ENCODE results near the gene TTN. TPM values are rescaled to one million over a fixed set of nuclear protein-coding genes. Genes with fewer than 3 reads are reported as not detected.

The TTN gene
- total and polyA plus RNA-seq, 10 of the 15 experiments (the other 5 are each of a cell fraction or from before 2014, with no cell fraction given), result 0.15 to 9.0 (median 1.8) TPM

- FAIRE-seq (peak; percentile 87), ATAC-seq (peak; percentile 91), DNase-seq (ENCODE audit: low read depth, low spot score) (peak; percentile 96)
- intact Hi-C loops (cut with micrococcal nuclease; ENCODE audit: unreplicated experiment), result loop anchor here (1.0 to 5.0 kb wide), 2 partner anchors 51 to 128 kb away; no protein-coding TSS in a partner anchor
- Histone ChIP-seq H2AFZ (ENCODE audit: control insufficient read depth, low read depth, low read length) (peak overlapping the region; percentile 64), H4K20me1 (ENCODE audit: control insufficient read depth, insufficient read depth) (no peaks in the 10 kb centered on the region), H3K4me2 (ENCODE audit: control insufficient read depth, insufficient read depth) (peak overlapping the region; percentile 94), H3K9ac (ENCODE audit: control insufficient read depth, insufficient read depth, low read length) (peak overlapping the region; percentile 72), H3K79me2 (ENCODE audit: control insufficient read depth, insufficient read depth, low read length) (peaks cover 58% of the 10 kb centered on the region), H3K36me3 (ENCODE audit: control insufficient read depth in 2 of 2, insufficient read depth in 2 of 2, low read length in 1 of 2) (peaks cover 3 to 15% of the 10 kb centered on the region in 2 experiments), H3K9me3 (replicated peaks; ENCODE audit: control insufficient read depth, insufficient read depth, low read length) (no peaks in the 10 kb centered on the region; the same call in 2 of the 3 replicates), H3K4me3 (peak overlapping the region; percentile 54), H3K27me3 (replicated peaks in 1 of 2; ENCODE audit: control insufficient read depth in 2 of 2, insufficient read depth in 2 of 2, low read length in 1 of 2) (no peaks in the 10 kb centered on the region), H3K27ac (ENCODE audit: control insufficient read depth, insufficient read depth) (peak overlapping the region; percentile 84), H3K4me1 (ENCODE audit: control insufficient read depth, insufficient read depth, low read length) (peaks cover 33% of the 10 kb centered on the region)
- BruUV-seq (replicated peaks), result no TSS peak
- ChIA-PET CTCF (interaction anchor here (0.7 to 2.2 kb wide), 5 partner anchors 14 to 418 kb away, joined by 3 to 11 read pairs (median 4); partner anchors contain the start of gene RBM45), SMC1A (ENCODE audit: uncharacterized antibody, unreplicated experiment) (interaction anchor here (0.9 to 2.4 kb wide), 12 partner anchors 11 to 126 kb away, joined by 3 to 18 read pairs (median 3); partner anchors contain the start of gene FKBP7), RAD21 (ENCODE audit: unreplicated experiment) (interaction anchor here (1.0 to 4.8 kb wide), 4 partner anchors 49 to 125 kb away, joined by 3 to 29 read pairs (median 6); no protein-coding TSS in a partner anchor), POLR2A (interaction anchor here (0.8 to 1.4 kb wide), 5 partner anchors 9 to 49 kb away, joined by 3 to 6 read pairs (median 3); no protein-coding TSS in a partner anchor)
- in situ Hi-C loops (cut with MboI), result no loop called here
- WGBS (ENCODE audit: insufficient coverage, insufficient replicate concordance, low lambda C conversion rate, missing lambda C conversion rate), result 0% methylated on average over 8 of the region's 8 CpGs
- TF ChIP-seq, protein P1, sequence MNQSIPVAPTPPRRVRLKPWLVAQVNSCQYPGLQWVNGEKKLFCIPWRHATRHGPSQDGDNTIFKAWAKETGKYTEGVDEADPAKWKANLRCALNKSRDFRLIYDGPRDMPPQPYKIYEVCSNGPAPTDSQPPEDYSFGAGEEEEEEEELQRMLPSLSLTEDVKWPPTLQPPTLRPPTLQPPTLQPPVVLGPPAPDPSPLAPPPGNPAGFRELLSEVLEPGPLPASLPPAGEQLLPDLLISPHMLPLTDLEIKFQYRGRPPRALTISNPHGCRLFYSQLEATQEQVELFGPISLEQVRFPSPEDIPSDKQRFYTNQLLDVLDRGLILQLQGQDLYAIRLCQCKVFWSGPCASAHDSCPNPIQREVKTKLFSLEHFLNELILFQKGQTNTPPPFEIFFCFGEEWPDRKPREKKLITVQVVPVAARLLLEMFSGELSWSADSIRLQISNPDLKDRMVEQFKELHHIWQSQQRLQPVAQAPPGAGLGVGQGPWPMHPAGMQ (IDR thresholded peaks at IDR 0.05; ENCODE audit: borderline replicate concordance), result peak; percentile 70; the same call in 1 of the 2 replicates
- peak; percentile 97 to 99 for TF ChIP-seq IKZF2 (IDR thresholded peaks at IDR 0.05)
- peak; percentile 74; the same call in 1 of the 2 replicates for TF ChIP-seq SIN3A (IDR thresholded peaks at IDR 0.05; ENCODE audit: low read depth, low read length)
- TF ChIP-seq RFX5 (IDR thresholded peaks at IDR 0.05; ENCODE audit: low read depth, low read length), result no peak
- no peak for TF ChIP-seq BCLAF1 (IDR thresholded peaks at IDR 0.05)
- no peak for TF ChIP-seq ZZZ3 (IDR thresholded peaks at IDR 0.05; ENCODE audit: control insufficient read depth, insufficient read length, low read depth)
- no peak for TF ChIP-seq HDAC2 (IDR thresholded peaks at IDR 0.05)
- TF ChIP-seq EGR1 (IDR thresholded peaks at IDR 0.05; ENCODE audit: borderline replicate concordance in 1 of 2, low read depth in 2 of 2, low read length in 2 of 2), result no peak
- no peak for TF ChIP-seq EZH2 (IDR thresholded peaks at IDR 0.05; ENCODE audit: borderline replicate concordance, control insufficient read depth, low read depth, low read length)
- TF ChIP-seq BHLHE40 (IDR thresholded peaks at IDR 0.05; ENCODE audit: borderline replicate concordance in 1 of 2, low read depth in 2 of 2, low read length in 1 of 2), result peak; percentile 63 to 69; a peak in 2 of 4 replicates
- no peak for TF ChIP-seq ELK1 (IDR thresholded peaks at IDR 0.05; ENCODE audit: low read depth, low read length)
- peak; percentile 90; the same call in 2 of the 3 replicates for TF ChIP-seq POU2F2 (IDR thresholded peaks at IDR 0.05; ENCODE audit: borderline replicate concordance, low read depth, low read length)
- TF ChIP-seq CTCF (IDR thresholded peaks at IDR 0.05 in 2 of 3, conservative IDR thresholded peaks at IDR 0.05 in 1 of 3; ENCODE audit: control insufficient read depth in 2 of 3, extremely low read depth in 1 of 3, insufficient read depth in 1 of 3, low read depth in 3 of 3, low read length in 3 of 3), result no peak
- TF ChIP-seq RELA (IDR thresholded peaks at IDR 0.05; ENCODE audit: borderline replicate concordance, partially characterized antibody), result no peak
Observed at GRCh38 chr2:178530625-178531142, 276.5 kb downstream of the TTN start.

All from GM12878 (cell line).